ENCODE results near the gene STEAP3. TPM values are rescaled to one million over a fixed set of nuclear protein-coding genes. Genes with fewer than 3 reads are reported as not detected.

Gene STEAP3, protein sequence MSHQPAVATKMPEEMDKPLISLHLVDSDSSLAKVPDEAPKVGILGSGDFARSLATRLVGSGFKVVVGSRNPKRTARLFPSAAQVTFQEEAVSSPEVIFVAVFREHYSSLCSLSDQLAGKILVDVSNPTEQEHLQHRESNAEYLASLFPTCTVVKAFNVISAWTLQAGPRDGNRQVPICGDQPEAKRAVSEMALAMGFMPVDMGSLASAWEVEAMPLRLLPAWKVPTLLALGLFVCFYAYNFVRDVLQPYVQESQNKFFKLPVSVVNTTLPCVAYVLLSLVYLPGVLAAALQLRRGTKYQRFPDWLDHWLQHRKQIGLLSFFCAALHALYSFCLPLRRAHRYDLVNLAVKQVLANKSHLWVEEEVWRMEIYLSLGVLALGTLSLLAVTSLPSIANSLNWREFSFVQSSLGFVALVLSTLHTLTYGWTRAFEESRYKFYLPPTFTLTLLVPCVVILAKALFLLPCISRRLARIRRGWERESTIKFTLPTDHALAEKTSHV
- total RNA-seq = 13.5 TPM

GRCh38 chr2:119223521-119224390, at the start of gene STEAP3:
TSS of gene STEAP3 (plus strand) at chr2:119223834. CDS start at chr2:119231013, 7,179 bp downstream.
- DNase-seq (ENCODE audit: low read depth in 2 of 3, low spot score in 2 of 3) = peak in 2 of 3 donors; percentile 52 to 55

DNA sequence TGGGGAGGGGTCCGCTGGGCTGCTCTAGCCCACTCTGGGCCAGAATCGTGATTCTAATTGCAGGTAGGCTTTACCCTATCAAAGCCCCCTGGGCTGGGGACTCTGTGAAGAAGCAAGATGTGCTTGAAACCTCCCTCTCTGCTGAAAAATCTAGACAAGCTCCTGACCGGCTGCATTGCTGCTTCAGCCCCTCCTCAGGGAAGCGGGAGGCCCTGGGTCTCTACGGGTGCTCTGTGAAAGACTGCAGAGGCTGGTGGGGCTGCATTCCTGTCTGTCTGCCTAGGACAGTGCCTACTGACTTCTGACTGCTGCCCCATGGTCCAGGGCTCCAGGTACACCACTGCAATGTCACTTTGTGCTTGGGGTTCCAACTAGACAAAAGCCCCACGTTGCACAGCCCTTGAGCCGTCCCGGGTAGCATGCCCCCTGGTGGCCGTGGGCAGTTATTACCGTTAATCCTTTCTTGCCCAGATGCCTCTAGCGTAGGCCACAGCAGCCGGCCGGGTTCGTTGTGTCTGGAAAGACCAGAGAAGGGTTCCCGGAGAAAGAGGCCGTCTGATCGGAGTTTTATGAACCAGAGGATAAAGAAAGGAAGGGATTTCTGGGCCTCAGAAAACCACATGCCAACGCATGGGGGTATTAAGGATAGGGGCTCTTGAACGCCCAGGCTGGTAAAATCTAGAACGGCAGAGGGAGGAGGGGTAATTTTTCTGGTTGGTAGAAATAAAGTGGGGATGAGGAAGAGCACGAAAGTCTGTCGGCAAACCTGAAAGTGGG, 49.2 kb upstream of the STEAP3 start:
- peak; percentile 13 to 64 (median 36) for DNase-seq (ENCODE audit: low read depth in 2 of 3, low spot score in 2 of 3)

GRCh38 chr2:119174993-119175347, 48.7 kb upstream of the STEAP3 start:
- no peak for DNase-seq (ENCODE audit: low read depth in 2 of 3, low spot score in 2 of 3)

DNA sequence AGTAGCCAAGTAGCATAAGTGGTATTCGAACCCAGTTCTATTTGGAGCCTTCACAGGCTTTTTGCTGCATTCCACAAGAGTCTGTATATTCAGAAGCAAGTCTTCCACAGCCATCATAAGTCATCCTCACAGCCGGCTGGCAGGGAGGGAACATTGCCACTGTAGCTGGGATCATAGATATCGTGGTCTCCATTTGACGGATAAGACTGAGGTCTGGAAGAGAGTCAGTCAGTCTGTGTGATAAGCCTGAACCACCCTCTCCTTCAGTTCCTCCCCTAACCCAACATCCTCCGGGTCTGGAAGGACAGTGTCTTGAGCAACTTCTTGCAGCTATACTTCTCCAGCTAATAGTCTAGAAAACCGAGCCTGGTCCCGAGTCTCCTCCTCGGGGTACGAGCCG, 48.1 kb upstream of the STEAP3 start:
- no peak for DNase-seq (ENCODE audit: low read depth in 2 of 3, low spot score in 2 of 3)

- no peak for DNase-seq (ENCODE audit: low read depth in 2 of 3, low spot score in 2 of 3)
Observed at GRCh38 chr2:119177171-119177837, 46.3 kb upstream of the STEAP3 start.

GRCh38 chr2:119177838-119178190, 45.8 kb upstream of the STEAP3 start:
- no peak for DNase-seq (ENCODE audit: low read depth in 2 of 3, low spot score in 2 of 3)

- DNase-seq (ENCODE audit: low read depth in 2 of 3, low spot score in 2 of 3) = no peak
Observed at GRCh38 chr2:119178776-119179175, 44.9 kb upstream of the STEAP3 start.

- no peak for DNase-seq (ENCODE audit: low read depth in 2 of 3, low spot score in 2 of 3)
Observed at GRCh38 chr2:119179202-119179601, 44.4 kb upstream of the STEAP3 start.

- DNase-seq (ENCODE audit: low read depth in 2 of 3, low spot score in 2 of 3) = no peak
Observed at GRCh38 chr2:119179991-119180390, 43.6 kb upstream of the STEAP3 start.

DNA sequence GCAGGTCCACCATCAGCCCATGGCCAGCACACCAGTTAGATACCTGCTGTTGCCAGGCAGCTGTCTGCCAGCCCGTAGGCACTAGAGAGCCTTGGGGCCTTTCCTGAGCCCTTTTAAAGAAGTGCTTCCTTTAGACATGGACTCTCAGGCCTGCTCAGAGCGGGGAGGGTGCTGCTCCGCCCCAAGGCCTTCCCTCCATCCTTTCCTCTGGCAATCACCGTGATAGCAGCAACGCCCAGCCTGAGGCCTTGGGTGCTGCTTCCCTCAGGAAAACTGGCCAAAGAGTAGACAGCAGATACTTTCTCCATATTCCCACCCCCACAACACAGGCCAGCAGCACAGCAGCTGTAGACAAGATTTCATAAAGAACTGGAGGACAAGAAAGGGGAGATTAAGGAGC, 42.7 kb upstream of the STEAP3 start:
- DNase-seq (ENCODE audit: low read depth in 2 of 3, low spot score in 2 of 3) = no peak

- no peak for DNase-seq (ENCODE audit: low read depth in 2 of 3, low spot score in 2 of 3)
Observed at GRCh38 chr2:119181391-119181790, 42.2 kb upstream of the STEAP3 start.

DNA sequence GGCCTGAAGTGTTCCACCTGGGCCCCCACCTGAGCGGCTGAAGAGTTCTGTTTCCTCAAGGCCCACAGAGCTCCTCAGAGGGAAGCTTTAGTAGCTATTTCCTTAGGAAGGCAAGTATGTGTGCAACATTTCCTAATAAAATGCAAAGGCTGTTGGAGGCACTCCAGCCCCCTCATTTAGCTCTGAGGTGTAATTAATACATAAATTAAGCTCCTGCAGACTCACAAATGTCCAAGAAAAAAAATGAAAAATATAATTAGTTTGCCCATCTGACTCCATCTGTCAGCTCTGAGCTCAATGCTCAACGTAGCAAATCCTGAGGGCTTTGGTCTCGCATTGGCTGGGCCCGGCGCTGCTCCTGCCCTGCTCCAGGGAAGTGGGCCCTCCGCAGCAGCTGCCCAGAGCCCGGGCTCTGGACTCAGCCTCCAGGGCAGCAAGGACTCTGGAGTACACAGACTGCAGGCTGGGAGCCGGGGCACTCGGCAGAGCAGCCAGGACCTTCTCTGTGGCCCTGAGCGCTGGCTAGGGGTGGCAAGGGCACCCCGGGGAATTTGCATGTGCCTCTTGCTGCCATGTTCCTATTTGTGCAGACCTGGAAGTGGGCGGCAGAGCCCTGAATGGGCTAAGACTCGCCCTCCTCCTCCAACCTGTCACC, 41.7 kb upstream of the STEAP3 start:
- no peak for DNase-seq (ENCODE audit: low read depth in 2 of 3, low spot score in 2 of 3)

DNA sequence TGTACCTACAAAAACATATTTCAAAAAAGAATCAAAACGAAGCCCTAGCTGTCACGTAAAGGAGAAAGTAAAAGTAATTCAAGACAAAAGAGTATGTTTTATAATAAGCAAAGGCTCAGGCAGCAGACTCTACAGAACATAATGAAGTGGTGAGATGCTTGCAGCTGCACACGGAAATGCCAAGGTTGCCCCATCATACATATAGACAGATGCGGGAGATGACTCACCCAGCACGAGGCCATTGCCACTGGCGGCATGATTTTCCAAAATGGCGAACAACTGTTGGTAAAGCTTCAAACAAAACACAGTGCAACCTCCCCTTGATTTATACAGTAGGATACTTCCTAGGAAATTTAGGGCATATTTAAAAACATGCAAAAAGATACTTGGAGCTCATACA, 39.1 kb upstream of the STEAP3 start:
- no peak for DNase-seq (ENCODE audit: low read depth in 2 of 3, low spot score in 2 of 3)

- peak in 2 of 3 donors; percentile 22 to 62 for DNase-seq (ENCODE audit: low read depth in 2 of 3, low spot score in 2 of 3)
Observed at GRCh38 chr2:119190321-119191111, 33.1 kb upstream of the STEAP3 start.

DNA sequence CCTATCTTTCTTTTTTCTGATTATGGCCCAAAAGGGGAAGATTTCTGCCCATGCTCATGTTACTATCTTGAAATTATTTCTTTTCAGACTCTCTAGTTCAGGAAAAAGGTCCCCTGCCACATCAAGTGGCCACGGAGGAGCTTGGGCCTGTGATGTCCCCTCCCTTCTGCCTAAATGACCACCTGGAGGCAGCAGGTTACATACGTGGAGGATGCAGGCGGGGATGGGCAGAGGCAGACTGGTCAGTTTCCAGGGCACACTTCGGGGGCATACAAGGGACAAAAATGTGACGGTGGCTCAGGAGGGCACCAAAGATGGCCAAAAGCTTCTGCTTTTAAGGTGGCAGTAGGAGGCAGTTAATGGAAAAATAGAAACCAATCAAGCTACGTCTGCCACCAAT, 30.7 kb upstream of the STEAP3 start:
- DNase-seq (ENCODE audit: low read depth in 2 of 3, low spot score in 2 of 3) = no peak

GRCh38 chr2:119195001-119195400, 28.6 kb upstream of the STEAP3 start:
- no peak for DNase-seq (ENCODE audit: low read depth in 2 of 3, low spot score in 2 of 3)

- no peak for DNase-seq (ENCODE audit: low read depth in 2 of 3, low spot score in 2 of 3)
Observed at GRCh38 chr2:119195887-119196286, 27.7 kb upstream of the STEAP3 start.

DNA sequence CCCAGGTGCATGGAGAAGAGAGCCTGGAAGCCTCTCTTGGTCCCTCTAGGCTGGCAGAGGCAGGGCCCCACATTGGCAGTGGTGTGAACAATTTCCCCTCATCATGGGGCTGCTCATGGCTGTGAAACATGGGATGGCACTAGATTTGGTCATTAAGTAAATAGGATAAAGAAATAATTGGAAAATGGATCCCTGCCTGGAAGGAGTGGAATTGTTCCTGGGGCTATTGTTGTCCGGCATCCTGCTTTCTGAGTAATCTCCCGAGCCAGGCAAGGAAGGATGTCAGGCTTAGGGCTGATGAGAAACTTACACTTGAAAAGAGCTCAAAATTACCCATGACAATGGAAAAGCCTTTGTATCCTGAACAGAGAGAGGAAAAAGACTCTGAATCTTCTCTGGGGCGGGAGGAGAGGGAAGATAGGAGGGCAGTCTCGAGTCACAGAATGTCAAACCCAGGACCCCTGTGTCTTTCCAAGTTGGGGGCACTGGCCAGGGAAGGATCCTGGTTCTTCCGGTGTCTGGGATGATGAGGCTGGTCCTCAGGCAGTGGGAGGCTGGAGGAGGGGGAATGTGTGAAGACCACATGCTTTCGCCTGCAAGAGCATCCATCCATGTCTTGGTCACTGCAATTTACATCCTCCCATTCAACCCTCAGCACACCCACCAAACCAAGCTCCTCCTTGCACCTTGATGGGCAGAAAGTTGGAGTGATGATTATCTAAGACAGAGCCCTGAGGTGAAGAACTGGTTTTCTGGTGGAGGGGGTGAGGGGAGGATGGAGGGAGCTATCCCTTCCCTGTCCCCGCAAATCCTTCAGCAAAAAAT, 27.1 kb upstream of the STEAP3 start:
- DNase-seq (ENCODE audit: low read depth in 2 of 3, low spot score in 2 of 3) = no peak
